ENCODE measurements around the gene EPS8. TPM values are rescaled to one million over a fixed set of nuclear protein-coding genes. Genes with fewer than 3 reads are reported as not detected.

The EPS8 gene
- total RNA-seq, 1 experiment from 2014 or later = 7.5 TPM

DNA sequence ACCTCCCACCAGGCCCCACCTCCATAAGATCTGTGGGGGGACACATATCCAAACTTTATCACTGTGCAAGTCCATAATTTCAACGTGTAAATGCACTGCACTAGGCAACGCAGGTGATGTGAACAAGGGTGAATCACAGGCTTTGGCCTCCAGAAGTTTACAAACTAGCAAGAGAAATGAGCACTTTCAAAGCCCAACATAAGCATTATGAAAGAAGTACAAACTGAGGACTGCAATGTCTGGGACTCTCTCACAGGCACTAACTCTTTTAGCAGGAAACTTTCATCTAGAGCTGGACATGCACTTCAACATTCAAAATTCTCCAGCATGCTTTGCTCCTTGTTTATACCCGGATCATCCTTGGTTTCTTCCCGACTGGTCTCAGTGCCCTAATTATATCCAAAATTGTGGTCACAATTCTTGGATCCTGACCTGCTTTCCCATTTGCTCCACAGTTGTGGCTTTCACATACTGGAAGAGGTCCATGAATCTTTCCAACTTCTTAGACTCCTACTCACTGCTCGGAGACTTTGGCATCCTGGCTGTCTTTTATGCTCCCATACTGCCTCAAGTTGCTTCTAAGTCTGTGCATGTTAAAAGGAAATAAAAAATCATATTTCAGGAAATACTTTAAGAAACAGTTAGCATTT lies 48.1 kb upstream of the EPS8 start:
- ChIA-PET CTCF (no interaction called here), POLR2A (no interaction called here)
- no peaks in the 10 kb centered on the region for H3K27me3 Mint-ChIP-seq (ENCODE audit: low read depth)
- DNase-seq (ENCODE audit: low spot score) (no peak), ATAC-seq (no peak)
- H3K36me3 Mint-ChIP-seq = no peaks in the 10 kb centered on the region
- no peaks in the 10 kb centered on the region for H3K4me1 Mint-ChIP-seq
- H3K9me3 Mint-ChIP-seq = peaks cover 6% of the 10 kb centered on the region; the same call in 1 of the 2 replicates
- H3K27ac Mint-ChIP-seq = no peak overlapping the region
- TF ChIP-seq, protein P1, sequence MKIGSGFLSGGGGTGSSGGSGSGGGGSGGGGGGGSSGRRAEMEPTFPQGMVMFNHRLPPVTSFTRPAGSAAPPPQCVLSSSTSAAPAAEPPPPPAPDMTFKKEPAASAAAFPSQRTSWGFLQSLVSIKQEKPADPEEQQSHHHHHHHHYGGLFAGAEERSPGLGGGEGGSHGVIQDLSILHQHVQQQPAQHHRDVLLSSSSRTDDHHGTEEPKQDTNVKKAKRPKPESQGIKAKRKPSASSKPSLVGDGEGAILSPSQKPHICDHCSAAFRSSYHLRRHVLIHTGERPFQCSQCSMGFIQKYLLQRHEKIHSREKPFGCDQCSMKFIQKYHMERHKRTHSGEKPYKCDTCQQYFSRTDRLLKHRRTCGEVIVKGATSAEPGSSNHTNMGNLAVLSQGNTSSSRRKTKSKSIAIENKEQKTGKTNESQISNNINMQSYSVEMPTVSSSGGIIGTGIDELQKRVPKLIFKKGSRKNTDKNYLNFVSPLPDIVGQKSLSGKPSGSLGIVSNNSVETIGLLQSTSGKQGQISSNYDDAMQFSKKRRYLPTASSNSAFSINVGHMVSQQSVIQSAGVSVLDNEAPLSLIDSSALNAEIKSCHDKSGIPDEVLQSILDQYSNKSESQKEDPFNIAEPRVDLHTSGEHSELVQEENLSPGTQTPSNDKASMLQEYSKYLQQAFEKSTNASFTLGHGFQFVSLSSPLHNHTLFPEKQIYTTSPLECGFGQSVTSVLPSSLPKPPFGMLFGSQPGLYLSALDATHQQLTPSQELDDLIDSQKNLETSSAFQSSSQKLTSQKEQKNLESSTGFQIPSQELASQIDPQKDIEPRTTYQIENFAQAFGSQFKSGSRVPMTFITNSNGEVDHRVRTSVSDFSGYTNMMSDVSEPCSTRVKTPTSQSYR (CRISPR knock-in tag; IDR thresholded peaks at IDR 0.05) = no peak
- TF ChIP-seq, protein P2, sequence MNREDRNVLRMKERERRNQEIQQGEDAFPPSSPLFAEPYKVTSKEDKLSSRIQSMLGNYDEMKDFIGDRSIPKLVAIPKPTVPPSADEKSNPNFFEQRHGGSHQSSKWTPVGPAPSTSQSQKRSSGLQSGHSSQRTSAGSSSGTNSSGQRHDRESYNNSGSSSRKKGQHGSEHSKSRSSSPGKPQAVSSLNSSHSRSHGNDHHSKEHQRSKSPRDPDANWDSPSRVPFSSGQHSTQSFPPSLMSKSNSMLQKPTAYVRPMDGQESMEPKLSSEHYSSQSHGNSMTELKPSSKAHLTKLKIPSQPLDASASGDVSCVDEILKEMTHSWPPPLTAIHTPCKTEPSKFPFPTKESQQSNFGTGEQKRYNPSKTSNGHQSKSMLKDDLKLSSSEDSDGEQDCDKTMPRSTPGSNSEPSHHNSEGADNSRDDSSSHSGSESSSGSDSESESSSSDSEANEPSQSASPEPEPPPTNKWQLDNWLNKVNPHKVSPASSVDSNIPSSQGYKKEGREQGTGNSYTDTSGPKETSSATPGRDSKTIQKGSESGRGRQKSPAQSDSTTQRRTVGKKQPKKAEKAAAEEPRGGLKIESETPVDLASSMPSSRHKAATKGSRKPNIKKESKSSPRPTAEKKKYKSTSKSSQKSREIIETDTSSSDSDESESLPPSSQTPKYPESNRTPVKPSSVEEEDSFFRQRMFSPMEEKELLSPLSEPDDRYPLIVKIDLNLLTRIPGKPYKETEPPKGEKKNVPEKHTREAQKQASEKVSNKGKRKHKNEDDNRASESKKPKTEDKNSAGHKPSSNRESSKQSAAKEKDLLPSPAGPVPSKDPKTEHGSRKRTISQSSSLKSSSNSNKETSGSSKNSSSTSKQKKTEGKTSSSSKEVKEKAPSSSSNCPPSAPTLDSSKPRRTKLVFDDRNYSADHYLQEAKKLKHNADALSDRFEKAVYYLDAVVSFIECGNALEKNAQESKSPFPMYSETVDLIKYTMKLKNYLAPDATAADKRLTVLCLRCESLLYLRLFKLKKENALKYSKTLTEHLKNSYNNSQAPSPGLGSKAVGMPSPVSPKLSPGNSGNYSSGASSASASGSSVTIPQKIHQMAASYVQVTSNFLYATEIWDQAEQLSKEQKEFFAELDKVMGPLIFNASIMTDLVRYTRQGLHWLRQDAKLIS (CRISPR knock-in tag; IDR thresholded peaks at IDR 0.05; ENCODE audit: borderline replicate concordance) = no peak
- no peak for TF ChIP-seq SMAD4 (CRISPR knock-in tag; IDR thresholded peaks at IDR 0.05)
- H3K4me3 Mint-ChIP-seq = no peak overlapping the region

- Mint-ChIP-seq H3K9me3 (peaks cover 6% of the 10 kb centered on the region; the same call in 1 of the 2 replicates), H3K27me3 (ENCODE audit: low read depth) (no peaks in the 10 kb centered on the region), H3K36me3 (no peaks in the 10 kb centered on the region), H3K4me3 (no peak overlapping the region), H3K27ac (no peak overlapping the region), H3K4me1 (no peaks in the 10 kb centered on the region)
- no peak for TF ChIP-seq FOXJ3 (CRISPR knock-in tag; IDR thresholded peaks at IDR 0.05; ENCODE audit: borderline replicate concordance)
- no peak for TF ChIP-seq E2F1 (CRISPR knock-in tag; IDR thresholded peaks at IDR 0.05)
- TF ChIP-seq, protein P3, sequence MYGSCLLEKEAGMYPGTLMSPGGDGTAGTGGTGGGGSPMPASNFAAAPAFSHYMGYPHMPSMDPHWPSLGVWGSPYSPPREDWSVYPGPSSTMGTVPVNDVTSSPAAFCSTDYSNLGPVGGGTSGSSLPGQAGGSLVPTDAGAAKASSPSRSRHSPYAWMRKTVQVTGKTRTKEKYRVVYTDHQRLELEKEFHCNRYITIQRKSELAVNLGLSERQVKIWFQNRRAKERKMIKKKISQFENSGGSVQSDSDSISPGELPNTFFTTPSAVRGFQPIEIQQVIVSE (CRISPR knock-in tag; IDR thresholded peaks at IDR 0.05; ENCODE audit: borderline replicate concordance) = no peak
- DNase-seq (ENCODE audit: low spot score) (no peak), ATAC-seq (no peak)
- ChIA-PET POLR2A (no interaction called here), CTCF (no interaction called here)
Measured at GRCh38 chr12:15834575-15834974, 45.4 kb upstream of the EPS8 start.

DNA sequence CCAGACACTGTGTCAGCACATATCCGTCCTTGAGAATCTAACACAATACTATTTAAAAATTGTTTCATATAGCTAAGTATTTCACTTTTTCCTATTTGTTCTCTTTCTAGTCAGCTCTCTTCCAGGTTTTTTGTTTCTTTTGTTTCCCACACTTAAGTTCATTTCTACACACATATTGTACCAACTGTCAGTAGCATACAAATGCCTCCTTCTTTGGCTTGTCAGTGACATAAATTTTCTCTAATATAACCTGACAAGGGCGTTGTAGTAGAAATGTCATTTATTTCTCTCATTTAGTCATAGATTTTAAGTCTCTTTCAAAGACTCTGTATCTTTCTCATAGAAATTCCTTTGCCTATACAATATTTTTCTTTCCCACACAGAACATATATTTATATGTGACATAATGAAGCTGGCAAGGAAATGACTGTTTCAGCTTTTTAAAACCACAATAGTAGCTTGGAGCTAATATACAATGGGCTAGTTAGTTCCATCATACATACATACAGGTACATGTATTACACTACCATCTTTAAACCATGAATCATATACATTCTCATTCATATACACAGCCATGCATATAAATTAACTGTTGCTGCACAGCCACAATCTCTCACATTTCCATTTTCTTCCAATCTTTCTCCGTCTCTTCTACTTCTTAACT lies 42.3 kb upstream of the EPS8 start:
- no peak overlapping the region for H3K4me3 Mint-ChIP-seq
- no peaks in the 10 kb centered on the region for H3K36me3 Mint-ChIP-seq
- CTCF ChIA-PET = interaction anchor here (0.6 kb wide), 1 partner anchor 25 kb away, joined by 3 read pairs; no protein-coding TSS in a partner anchor
- POLR2A ChIA-PET = no interaction called here
- H3K27me3 Mint-ChIP-seq (ENCODE audit: low read depth) = no peaks in the 10 kb centered on the region
- no peak overlapping the region for H3K27ac Mint-ChIP-seq
- DNase-seq (ENCODE audit: low spot score) = no peak
- ATAC-seq = no peak
- no peaks in the 10 kb centered on the region for H3K4me1 Mint-ChIP-seq
- H3K9me3 Mint-ChIP-seq = no peaks in the 10 kb centered on the region
- TF ChIP-seq, protein P1 (CRISPR knock-in tag; IDR thresholded peaks at IDR 0.05) = no peak
- TF ChIP-seq GRHL2 (CRISPR knock-in tag; IDR thresholded peaks at IDR 0.05; ENCODE audit: insufficient replicate concordance, severe bottlenecking) = no peak
- TF ChIP-seq ZNF232 (CRISPR knock-in tag; IDR thresholded peaks at IDR 0.05) = no peak
- TF ChIP-seq ZNF396 (CRISPR knock-in tag; IDR thresholded peaks at IDR 0.05; ENCODE audit: borderline replicate concordance) = no peak
- no peak for TF ChIP-seq GABPB1 (CRISPR knock-in tag; IDR thresholded peaks at IDR 0.05)
- no peak for TF ChIP-seq ZSCAN18 (CRISPR knock-in tag; IDR thresholded peaks at IDR 0.05)
